GM18951 (cell line): ENCODE measurements around the gene POU6F2.

ENCODE experiments used
- POLR2A ChIP-seq: IDR thresholded peaks from 4 replicates; pipeline ENCODE4 v1.6.1; 2011; ENCODE audit warnings: mild to moderate bottlenecking; ENCODE audit not compliant: insufficient read length, insufficient read depth; ENCODE audit errors: extremely low read depth
- in situ Hi-C: fragments of 300-500 bp; cut with MboI; formaldehyde crosslinking; loops from one replicate; pipeline ENCODE4 v1.12.0; 2022; ENCODE audit warnings: low sequenced_read_pairs, mixed read lengths, inconsistent platforms; ENCODE audit not compliant: unreplicated experiment

The POU6F2 gene

DNA sequence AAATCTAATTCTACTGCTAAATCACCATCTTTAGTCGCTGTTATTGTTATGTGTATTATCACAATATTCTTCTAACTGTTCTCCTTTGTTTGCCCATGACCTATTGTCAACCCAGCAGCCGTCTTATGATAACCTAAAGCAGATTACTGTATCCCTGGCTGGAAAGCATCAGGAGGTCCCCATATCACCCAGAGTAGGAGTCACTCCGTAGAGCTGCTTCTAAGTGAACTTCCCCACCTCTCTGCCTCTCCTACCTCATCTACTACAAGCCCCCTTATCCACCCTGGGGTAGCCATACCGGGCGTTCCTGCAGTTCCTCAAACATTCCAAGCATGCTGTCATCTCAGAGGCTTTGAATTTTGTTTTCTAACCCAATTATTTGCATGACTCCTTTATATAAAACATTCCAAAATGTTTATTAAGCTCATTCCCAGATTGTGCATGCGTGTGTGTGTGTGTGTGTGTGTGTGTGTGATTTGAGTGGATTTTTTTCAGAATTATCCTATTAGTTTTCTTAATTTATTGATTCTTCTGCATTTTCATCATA, 39.7 kb downstream of the POU6F2 start:
- TF ChIP-seq POLR2A: no peak
- in situ Hi-C loops: no loop called here

DNA sequence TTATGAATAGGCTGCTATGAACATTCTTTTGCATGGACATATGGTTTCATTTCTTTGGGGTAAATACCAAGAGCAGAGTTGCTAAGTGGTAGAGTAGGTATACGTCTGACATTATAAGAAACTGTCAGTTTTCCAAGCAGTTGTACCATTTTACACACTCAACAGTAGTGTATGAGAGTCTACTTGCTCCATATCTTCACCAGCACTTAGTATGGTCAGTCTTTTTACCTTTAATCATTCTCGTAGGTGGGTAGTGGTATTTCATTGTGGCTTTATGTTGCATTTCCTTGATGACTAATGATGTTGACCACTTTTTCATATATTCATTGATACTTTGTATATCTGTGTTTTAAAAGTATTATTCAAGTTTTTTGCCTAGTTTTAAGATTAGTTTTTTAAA, 45.1 kb downstream of the POU6F2 start:
- in situ Hi-C loops: no loop called here
- no peak for TF ChIP-seq POLR2A

DNA sequence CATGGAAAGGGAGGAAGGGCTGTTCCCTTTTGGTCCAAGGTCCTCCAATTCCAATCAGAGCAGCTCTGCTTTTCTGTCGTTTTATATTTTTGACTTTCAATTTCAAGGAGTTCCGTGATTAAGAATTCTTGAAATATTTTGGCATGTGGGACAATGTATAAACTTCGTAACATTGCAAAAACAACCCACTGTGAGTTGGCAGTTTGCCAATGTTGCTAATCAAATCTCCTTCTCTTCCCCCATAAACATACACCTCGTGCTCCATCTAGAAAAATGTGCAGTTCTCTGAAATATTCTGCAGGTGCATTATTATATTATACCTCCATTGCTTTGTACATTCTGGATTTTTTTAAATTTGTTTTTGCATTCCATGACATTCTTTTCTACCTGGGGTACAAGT, 49.8 kb downstream of the POU6F2 start:
- in situ Hi-C loops: no loop called here

DNA sequence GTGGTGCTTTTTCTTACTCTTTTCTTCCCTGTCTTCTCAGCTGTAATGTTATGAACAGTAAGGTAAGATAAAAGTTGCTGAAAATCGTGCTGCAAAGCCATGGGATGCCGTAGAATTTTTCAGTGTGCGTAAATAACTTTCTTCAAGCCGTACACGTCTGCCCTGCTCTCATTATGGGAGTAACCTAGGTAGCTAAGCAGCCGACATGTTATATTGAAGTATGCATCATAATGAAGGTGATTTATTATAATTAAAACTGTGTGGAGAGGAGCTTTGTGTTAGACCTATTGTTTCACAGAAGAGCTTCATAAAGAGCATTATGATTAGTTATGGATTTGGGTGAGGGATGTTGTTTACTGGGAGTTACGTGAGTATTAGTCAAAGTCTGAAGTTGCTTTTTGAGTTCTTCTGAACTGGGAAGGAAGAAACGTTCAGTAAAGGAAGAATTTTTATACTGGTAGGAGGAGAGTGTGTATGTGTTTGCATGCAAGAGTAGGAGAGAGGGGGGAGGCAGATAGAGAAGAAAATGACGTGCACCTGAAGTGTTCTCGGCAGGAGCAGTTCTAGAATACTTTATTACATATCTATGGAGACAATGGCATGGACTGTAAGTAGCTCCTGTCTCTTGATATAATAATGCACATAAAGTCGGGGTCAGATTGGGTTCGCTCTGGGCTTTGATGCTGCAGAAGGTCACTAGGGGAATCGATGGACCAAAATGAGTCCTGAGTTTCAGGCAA, 56.3 kb downstream of the POU6F2 start:
- TF ChIP-seq POLR2A: no peak
- in situ Hi-C loops: no loop called here

More for the DNA sequence above, 49.8 kb downstream of the POU6F2 start:
- no peak for TF ChIP-seq POLR2A

DNA sequence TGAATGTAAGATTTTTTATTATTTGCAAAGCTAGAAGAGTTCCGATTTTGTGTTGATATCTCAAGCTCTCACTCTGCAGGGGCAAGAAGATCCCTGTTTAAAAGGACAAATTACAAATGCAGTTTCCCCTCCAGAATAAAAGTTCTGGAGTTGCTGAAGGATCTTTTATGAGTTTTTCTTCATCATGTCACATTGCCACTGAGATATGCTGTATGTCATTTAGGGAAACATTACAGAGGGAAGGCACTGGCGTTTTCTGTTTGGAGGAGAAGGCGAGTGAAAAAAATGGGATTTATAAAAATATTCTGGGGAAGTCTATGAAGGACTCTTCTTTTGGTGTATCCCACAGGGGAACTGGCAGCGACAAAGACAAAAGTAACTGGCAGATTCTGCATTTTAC, 57.4 kb downstream of the POU6F2 start:
- no peak for TF ChIP-seq POLR2A
- in situ Hi-C loops: no loop called here

DNA sequence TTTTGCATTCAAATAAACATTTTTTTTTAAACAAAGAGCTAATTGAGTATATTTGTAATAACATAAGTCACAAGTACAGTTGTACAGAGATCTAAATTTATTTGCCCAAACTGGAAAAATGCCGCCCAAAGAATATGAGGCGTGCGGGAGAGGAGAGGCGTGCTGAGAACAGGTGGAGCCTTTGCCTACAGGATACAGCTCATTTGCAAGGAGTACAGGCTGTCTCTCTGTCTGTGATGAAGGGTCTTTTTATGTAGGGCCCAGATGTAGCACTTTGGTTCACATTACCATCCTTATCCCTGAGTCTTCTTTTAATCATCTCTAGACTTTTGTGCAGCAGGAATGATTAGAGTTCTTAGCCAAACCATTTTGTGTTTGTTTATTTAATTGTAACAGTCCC, 58.2 kb downstream of the POU6F2 start:
- in situ Hi-C loops: no loop called here
- no peak for TF ChIP-seq POLR2A

DNA sequence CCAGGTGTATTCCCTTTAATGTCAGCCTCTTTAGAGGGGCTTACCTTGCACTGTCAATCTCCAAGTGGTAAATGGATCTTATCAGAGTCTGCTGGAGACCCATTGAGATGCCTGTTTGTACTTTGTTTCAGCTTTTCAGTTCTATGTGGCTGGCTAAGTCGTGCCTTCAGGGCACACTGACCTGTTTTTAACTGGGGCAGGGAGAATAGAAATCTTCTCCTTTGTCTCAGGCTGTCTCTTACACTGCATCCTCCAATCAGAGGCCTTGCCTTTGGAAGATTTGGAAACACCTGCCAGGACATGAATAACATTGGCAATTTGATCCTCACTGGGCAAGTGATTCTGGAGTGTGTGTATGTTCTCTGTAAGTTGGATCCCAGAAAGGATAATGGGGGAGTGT, 65.0 kb downstream of the POU6F2 start:
- no peak for TF ChIP-seq POLR2A
- in situ Hi-C loops: no loop called here

DNA sequence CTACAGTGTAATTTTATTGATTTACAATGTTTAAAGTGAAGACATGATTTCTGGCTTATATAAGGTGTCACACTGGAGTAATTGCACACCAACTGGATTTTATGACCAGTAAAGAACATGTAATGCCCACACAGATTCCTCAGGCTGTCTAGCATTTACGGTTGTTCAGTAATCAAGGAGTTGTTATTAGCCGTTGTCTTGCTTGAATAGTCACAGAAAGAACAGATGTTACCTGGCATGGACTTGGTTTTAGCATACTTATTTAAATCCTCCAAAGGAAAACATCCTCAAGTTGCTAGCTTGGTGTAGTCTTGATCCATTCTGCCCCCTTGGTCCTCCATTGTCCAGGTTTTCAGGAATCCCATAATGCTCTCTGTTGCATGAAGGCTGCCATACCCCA, 65.8 kb downstream of the POU6F2 start:
- TF ChIP-seq POLR2A: no peak
- in situ Hi-C loops: no loop called here

DNA sequence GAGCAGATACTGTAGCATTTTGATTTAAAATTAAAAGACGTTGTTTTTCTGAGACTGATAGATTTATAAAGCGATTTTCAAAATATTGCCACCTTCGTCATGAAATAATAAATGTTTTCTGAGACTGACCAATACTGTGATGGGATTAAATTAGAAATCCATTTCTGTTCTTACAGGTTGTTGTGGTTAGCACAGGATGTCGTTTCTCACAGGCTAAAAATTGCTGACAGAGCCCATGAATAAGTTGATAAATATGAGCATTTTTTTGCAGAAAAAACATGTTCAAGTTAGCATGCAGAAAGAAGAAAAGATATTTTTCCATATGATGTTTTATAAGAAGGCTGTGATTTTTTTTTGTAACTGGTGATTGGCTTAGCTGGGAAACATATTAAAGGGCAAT, 66.8 kb downstream of the POU6F2 start:
- in situ Hi-C loops: no loop called here
- TF ChIP-seq POLR2A: no peak

DNA sequence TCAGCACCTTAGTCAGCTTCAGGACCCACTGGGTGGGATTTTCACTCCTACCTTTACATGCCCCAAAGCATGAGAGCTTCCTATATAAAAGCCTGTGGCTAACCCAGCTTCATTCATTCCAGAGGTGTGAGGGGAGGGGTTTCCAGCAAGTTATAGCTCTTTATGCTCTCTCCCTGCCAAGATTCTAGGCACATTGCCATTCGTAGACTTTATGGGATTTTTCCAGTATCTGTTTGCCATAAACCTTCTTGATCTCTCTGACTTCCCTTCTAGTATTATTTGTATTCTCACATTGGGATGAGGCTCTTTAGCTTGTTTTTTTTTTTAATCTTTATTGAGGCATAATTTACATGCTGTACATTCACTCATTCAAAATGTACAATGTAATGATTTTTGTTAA, 67.5 kb downstream of the POU6F2 start:
- in situ Hi-C loops: no loop called here
- TF ChIP-seq POLR2A: no peak

DNA sequence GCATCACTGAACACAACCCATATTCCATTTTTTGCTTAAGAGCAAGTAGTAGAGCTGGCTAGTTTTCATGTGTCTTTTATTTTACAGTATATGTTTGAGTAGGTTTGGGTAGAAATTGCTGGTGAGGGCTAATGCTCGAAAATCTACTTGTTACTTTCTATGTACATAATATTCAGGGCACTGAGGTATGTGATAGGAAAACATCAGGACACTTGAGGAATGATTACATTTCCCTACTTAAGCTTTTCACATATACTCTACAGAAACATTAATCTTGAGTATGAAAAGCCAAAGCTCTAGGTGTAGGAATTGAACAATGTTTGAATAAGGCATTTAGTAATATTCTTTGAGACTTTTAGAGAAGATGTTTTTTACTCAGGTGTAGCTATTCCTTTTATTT, 73.6 kb downstream of the POU6F2 start:
- in situ Hi-C loops: no loop called here
- TF ChIP-seq POLR2A: no peak

DNA sequence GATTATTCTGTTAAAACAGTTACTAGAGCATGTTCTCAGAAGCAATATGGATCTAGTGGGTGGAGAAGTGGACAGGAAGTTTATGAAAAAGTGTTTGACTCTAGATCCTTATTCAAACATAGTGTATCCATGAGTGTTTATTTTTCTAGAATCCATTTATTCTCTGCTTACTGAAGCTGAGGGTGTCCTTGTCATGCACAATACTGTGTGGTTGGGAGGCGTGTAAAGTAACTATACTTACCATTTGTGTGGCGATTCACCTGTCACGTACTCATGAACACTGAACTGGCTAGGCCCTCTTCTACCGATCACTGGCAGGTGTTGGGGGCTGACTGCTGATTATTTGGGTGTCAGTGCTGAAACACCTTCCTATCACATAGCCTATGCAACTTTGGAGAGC, 74.0 kb downstream of the POU6F2 start:
- TF ChIP-seq POLR2A: no peak
- in situ Hi-C loops: no loop called here

DNA sequence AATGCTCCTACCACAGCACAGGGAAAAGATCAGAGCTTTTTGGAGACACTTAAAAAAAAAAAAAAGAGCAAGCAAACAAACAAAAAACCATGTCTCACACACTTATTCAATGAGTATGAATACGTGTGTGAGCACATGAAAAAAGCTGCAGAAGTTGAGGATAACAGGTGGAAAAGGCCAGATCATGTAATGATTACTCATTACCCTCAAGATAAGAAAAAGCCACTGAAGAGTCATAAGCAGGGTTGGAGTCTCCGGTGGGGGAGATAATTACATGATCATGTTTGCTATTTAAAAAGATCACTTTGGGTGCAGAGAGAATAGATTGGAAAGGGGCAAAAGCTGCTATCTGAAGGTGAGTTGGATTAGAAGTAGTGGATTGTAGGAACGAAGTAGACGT, 77.0 kb downstream of the POU6F2 start:
- TF ChIP-seq POLR2A: no peak
- in situ Hi-C loops: no loop called here

DNA sequence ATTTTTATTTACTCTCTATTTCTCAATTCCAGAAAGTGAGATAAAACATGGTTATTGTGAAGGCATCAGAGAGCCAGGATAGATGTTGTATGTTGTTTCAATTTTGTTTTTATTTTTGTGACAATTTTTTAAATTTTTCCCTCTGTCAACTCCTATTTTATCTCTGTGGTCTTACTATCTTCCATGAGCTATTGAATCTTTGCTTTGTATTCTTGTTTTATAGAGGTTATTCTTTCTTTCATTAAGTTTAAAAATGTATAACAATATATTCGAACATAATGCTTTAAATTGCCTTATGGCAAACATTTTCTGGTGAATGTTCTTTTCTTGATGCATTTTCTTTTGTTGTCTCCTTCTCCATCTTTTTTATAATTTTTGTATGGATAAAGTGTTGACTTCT, 78.4 kb downstream of the POU6F2 start:
- in situ Hi-C loops: no loop called here
- no peak for TF ChIP-seq POLR2A
